NCI-H2081 treated with DMSO at 0.1 percent for 48 hours (cell line): ENCODE results near the gene STAM2.
"Not testable (repeated sequence)": the region's sequence is repeated elsewhere in the genome, so short reads cannot be mapped to it uniquely, and the experiment has no call there.

Source experiments
- DNase-seq: peaks from one replicate; lab custom pipeline; 2025; lab: John Stamatoyannopoulos, UW

The STAM2 gene

DNA sequence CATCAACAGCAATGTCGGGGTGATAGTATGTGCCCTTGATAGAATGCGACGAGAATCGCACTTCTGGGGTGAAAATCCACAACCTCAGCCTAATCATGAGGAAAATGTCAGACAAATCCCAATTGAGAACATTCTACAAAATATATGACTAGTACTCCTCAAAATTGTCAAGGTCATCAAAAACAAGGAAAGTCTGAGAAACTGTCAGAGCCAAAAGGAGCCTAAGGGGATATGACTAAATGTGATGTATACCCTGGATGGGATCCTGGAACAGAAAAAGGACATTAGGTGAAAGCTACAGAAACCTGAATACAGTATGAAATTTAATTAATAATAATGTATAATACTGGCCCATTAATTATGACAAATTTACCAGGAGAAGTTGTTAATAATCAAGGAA is 69.1 kb downstream of the STAM2 start:
- no peak for DNase-seq

DNA sequence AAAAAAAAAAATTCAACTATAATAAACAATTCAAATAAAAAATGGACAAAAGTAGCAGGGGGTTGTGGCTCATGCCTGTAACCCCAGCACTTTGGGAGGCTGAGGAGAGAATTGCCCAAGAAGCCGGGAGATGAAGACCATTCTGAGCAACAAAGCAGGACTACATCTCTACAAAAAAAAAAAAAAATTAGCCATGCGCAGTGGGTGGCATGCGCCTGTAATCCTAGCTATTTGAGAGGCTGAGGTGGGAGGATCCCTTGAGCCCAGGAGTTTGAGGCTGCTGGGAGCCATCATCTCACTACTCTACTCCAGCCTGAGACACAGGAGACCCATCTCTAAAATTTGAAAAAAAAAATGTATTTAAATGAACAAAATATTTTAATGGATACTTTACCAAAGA is 72.3 kb downstream of the STAM2 start:
- no peak for DNase-seq

DNA sequence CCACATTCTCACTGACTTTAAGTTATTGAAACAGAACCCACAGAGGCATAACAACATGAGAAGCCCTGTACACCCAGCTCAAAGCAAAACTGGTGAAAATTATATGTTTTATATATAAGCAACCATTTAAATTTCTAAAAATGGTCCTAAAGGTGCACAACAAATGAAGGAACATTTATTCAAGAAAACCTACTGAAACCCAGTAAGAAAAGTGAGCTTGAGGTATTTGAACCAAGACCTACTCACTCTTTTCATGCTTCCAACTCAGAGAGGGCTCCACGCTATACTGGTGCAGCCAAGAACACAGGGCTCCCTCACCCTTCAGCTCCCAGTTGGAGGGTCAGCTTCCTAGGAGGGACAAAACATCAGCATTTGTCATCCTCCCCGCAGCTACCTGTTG is 74.6 kb downstream of the STAM2 start:
- no peak for DNase-seq

DNA sequence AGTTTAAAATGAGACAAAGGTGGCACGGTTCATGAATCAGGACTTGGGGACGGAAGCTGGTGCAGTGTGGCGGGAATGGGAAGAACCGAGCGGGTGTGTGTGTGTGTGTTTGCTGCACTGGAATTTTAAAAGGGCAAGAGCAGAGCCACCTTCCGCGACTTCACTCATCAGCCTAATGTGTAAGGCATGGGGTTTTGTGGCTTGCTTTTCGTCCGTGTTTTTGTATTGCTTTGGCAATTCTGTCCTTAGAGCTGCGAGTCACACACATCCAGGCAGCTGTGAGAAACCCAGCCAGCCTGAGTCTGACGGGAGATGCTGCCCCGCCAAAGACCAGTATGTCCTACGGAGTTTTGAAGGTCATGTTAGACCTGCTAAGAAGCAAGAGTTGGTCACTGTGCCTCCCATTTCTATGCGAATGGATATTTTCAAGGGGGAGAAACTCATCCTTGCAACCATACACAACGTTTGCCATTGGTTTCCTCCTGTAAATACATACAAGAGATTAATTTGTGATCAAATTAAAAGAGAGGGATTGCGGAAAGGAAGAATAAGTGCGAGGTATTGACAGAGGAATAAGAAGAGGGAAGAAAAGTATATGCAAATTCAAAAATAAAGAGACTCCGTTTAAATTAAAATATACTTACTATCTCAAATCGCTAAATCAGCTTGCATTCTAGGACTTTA is 76.1 kb downstream of the STAM2 start:
- no peak for DNase-seq

DNA sequence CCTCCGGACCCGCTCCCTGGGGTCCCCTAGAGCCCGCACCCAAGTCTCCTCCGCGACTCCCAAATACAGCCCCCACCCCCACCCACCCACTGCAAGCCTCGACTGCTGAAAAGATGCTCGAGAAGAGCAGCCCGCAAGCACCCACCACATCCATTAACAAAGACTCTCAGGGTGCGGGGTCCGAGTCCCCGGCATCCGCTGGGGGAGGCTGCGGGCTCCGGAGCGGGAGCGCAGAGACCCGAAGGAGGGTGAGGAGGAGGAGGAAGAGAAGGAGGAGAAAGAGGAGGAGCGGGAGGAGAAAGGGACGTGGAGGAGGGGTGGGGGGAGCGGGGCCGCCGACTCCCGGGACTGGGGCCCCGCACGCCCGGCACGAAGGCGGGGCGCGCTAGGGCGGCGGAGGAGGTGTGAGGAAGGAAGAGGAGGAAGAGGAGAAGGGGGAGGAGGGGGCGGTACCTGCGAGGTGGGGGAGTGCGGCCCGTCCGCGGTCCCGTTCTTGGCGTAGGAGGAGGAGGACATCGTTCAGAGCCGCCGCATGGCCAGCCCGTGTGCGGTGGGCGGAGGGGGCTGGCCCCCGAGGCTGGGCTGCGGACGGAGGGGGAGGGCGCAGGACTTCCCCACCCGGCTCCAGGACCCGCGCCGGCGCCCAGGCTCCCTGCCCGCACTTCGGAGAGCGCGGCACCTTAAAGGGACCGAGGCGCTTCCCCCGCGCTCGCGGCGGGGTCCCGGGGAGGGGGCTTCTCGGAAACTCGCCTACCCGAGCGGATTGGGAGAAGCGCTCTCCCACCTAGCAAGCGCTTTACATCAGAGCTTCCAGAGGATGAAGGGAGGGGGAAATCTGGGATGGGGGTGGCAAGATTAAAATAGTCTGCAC is 76.8 kb downstream of the STAM2 start, which contains the start of gene CACNB4:
CACNB4 (minus strand) TSS at position 549 of the 871 bp plus-strand sequence.
- DNase-seq, result no peak

DNA sequence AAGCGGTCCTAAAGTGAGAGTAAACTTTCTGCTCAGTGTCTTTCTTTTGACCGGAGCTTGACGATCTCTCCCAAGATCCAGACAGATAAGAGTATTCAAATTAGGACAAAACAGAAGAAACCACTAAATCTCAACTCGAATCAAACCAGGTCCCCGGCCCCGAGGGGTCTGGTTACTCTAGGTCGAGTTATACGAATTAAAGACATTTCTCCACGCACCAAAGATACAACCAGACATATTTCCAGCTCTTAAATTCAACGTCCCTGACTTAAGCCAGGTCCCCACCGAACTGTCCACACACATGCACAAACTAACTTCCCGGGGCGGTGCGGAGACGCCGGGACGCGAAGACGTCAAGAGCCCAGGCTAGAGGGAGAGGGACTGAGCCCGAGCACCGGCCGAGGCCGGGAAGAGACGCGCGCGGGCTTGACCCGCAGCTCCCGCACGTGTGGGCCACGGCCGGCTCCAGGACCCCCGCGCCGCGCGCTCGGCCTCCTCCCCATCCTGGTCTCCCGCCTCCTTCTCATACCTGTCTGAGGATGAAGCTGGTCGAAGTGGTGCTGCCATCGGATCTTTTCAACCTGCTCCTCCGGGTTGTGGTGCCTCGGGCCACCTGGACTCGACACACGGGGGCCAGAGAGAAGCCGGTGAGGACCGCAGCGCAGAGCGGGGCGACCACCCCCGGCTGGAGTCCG is 77.6 kb downstream of the STAM2 start:
- no peak for DNase-seq

DNA sequence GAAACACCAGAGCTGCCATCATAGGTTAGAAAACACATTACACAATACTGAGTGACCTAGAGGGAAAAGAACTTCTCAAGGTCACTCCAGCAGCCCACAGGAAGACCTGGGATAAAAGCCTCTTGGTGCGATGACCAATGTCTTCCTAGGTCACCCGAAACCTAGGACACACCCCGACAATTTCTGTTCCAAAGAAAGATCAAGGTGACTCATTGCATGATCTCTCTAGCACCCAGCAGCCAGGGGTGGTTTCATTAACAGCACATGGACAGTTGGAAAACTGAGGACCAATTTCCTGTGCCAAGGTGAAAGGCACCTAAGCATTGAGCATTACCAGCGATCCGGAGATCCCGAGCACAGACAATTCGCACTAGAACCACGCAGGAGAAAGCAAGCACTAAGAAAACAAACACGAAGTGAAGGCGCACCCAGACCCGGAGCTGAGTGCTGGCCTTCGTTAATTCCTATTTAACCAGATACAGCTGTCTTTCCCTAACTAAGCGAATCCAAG is 78.2 kb downstream of the STAM2 start:
- no peak for DNase-seq

DNA sequence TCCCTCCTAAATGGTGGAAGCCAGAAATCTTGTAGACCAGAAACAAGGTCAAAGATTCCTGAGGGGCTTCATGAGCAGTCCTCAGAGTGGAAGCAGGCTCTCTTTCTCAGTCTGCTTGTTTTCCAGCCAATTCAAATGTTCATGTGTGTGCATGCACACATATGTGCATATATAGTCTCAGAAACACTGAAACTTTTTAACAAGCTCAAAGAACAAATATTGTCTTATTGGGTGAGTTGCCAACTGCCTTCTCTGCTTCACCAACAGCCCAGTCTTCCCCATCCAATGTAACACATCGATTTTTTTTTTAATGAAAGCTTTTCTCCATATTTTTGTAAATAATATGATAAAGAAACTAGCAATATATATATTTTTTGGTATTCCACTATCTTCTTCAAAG is 80.4 kb downstream of the STAM2 start:
- DNase-seq, result no peak

DNA sequence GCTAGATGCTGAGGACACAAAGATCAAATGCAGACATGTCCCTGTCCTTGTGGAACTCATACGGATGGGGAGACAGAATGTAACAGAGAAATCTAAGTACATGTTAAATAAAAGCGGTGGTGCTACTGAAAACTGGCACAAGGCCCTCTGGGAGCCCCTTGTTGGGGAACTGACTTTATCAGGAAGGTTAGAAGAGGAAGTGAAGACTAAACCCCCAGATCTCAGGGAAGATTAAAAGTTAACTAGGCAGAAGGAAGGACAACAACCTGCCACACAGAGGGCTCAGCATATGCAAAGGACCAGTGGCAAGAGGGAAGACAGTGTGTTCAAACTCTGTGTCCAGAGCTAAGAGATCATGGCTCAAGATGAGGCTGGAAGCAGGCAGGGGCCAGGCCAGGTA is 81.5 kb downstream of the STAM2 start:
- no peak for DNase-seq

DNA sequence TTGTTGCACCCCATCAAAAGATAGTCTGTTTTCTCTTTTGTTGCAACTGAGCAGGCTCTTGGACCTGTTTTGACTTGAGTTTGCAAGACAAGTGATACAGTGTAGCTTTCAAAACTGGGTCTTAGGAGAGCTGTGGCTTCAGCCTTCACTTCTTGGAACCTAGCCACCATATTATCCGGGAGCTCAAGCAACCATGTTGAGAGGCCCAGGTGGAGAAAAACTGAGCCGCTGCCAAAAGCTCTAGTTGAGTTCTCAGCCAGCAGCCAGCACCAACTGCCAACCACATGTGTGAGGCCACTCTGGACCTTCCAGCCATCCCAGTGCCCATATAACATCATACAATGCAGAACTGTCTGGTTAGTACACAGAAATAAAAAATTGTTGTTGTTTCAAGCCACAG is 82.1 kb downstream of the STAM2 start:
- DNase-seq, result no peak

DNA sequence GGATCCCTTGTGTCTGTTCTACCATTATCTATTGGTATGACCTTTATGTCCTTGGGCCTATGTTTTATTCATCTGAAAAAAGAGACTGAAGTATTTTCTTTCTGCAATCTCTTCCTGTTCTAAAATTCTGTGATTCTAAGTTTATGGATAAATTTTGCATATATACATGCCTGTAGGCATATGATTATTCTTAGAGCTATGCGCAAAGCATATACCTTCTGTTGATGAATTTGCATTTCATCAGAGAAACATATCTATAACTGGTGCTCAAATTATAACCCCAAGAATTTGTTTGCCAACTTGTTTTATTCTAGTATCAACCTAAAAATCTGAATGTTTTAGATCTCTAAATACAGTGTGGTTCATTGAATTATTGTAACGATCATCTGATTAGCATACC is 83.5 kb downstream of the STAM2 start:
- DNase-seq, result no peak

DNA sequence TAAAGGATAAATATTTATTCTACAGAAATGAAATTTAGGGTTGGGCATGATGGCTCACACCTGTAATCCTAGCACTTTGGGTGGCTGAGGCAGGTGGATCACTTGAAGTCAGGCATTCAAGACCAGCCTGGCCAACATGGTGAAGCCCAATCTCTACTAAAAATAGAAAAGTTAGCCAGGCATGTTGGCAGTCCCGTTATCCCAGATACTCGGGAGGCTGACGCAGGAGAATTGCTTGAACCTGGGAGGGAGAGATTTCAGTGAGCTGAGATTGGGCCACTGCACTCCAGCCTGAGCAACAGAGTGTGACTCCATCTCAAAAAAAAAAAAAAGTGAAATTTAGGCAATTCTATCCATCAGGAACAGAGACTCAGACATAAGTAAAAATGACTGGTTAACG is 84.8 kb downstream of the STAM2 start:
- not testable (repeated sequence) for DNase-seq

DNA sequence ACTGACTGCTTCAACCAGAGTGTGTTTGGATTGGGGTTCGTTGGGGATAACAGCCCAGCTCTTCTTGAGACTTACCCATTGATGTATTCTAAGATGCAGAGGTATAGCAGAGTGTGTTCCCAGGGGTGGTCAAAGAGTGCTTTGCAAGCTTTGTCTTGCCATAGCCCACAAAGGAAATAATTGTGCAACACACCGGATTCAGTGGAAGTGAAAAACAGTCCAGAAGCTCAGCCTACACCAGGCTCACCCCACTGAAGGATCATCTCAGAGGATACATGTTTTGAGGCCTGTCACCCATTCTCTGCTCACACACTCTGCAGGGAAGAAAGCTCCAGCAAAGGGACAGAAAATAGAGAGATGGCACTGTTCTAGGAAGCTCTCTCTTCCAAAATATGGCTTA is 86.3 kb downstream of the STAM2 start:
- DNase-seq, result no peak

DNA sequence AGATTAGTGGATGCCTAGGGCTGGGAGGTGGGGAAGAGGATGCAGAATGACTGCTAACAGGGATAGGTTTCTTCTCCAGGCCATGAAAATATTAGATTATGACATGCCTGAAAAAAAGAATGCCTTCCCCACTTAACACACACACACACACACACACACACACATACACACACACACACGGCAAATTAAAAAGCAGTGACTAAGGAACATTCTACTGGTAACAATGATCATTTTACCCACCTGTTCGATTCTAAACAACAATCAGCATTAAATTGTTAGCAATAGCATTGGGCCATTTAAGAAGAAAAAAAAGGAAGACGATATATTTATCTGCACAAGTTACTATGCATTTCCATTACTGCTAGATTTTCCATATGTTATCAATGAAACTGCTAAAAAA is 87.6 kb downstream of the STAM2 start:
- no peak for DNase-seq

DNA sequence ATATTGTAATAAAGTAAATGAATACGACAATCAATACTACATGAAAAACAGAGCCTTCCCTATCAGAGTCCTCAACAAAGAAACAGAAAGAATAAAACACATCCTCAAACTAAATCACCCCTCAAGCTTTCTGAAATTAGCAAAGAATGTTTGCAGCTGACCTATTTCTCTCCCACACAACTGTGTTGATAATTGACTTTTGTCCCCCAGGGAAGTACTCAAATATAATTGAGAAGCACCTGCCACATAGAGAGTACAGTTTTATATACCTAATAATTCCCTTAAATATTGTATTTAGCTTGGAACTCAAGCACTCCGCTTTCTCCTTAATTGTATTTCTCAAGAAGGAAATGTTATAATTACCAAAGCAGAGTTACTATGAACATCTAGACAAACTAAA is 89.3 kb downstream of the STAM2 start:
- DNase-seq, result no peak

DNA sequence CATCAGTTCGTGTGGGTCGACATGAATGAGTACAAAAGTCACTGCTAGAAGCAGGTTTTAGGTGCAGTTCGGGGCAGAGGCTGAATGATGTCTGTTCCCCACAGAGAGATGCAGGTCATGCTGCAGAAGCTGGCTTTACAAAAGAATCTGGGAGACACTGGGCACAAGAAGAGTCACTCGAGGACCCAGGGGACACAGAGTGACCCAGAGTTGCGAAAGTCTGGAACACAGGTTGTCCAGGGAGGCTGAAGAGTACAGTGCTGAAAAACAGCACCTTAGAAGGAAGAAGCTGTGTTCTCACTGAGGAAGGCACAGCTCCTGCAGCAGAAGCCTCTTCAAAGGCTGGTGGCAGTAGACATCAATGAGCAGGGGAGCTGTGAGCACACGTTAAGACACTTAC is 91.5 kb downstream of the STAM2 start:
- DNase-seq, result no peak

DNA sequence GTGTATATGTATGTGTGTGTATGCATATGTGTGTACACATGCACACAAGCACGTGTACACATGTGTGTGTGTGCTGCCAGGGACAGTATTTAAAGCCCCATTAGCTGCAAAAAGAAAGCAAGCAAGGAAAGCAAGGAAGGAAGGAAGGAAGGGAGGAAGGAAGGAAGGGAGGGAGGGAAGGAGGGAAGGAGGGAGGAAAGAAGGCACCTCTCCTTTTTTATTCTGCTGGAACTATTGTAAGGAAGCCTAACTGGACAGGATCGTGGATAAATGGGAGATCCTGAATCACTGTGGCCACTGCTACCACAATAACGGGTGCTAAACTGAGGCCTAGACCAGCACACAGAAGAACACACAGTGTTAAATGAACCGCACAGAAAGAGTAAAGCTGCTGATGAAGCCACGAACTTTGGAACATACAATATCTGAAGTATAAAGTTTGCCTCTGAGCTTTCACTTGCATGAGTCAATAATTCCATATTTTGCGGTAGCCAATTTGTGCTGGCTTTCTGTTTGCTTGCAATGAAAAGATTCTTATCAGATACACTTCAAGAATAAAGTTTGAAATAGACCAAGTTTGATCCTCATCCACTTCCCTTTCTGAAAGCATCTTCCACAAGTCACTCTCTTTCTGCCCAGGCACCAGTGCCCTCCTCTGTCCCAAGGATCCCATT is 92.2 kb downstream of the STAM2 start:
- DNase-seq, result no peak

DNA sequence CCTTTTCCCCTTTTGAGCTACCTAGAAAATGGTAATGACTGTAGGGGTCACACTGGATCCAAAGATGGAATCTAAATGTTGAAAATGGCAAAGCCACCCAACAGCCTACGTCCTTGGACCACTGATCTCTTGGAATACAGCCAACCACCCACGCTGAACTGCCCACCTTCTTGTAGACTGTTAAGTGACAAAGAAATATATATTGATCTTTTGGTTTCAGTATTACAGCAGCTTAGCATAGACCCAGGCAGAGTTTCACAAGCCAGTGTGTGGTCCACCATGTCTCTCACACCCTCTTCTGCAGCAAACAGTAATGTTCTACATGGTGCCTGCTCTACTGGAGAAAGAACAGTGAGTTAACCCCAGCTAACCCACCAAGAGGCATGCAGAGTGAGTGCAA is 96.9 kb downstream of the STAM2 start:
- no peak for DNase-seq

DNA sequence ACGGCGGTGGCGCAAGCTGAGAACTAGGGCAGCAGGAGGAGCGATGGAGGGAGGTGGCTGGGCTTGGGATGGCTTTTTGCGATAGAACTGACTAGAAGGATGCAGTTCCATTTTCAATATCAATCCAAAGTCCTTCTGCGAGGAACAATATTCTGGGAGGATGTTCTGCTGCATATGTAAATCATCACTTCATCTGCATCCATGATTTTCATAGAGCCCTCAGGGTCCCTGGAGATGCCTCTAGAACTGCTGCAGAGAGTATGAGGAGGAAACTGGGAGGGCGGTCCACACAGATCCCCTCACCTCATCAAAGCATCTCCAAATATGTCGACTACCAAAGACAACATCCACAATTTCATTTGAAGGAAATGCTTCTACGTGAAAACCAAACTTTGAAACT is 97.5 kb downstream of the STAM2 start:
- no peak for DNase-seq

DNA sequence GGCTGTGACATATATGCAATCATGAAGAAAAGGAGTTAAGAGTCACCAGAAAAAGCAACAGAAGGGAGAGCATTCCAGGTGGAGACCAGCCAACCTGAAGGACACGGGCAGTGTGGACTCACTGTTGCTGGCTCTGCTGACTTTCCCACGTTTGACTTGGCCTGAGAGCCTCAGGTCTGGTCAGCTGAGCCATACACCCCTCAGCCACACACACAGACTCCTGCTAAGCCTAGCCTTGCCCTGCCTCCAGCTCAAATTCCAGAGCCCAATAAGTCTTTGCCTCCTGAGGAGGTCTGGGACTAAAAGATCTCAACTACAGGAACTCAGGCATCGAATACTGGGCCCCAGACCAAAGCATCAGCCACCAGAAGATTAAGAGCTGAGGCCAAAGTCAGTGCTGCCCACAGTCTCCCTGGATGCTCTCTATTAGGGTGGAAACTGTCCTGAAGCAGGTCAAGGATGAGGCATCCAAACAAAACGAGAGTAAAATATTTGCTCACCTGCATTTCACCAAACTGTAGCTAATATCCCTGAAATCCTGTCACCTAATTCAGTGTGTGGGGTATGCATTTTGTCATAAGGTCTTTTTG is 100.0 kb downstream of the STAM2 start:
- no peak for DNase-seq

DNA sequence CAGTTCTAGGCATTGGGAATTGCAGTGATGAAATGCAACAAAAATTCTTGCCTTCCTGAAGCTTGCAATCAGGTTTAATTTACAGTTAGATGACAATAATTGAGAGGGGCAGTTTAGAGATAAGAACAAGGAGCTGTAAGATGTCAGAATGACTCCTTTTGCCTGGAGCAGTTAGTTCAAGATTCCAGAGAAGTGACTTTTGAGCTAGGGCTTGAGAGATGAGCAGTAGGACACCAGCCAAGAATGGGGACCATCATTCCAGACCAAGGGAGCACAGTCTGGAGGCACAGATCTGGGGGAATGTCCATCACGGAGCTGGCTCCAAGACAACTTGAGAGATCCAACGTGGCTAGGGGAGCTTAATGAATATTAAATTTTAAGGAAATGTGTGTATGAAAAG is 103.6 kb downstream of the STAM2 start:
- DNase-seq, result no peak

DNA sequence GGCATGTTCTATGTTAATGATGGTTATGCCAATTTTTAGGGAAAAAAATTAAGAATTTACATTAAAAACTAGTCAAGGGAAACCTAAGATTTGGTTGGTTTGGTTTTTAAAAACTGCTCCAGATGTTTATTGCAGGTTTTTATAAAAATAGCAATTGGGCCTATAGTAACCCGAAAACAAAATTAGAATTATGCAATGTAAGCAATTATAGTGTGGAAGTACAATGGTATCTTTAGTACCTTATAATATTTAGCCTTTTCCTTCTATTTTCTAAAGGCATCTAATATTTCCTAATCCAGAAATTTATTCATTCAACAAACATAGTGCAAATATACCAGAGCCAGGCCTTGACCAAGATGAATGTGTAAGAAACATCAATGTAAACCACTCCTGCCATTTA is 104.0 kb downstream of the STAM2 start:
- no peak for DNase-seq
